Hematopoietic multipotent progenitor cell treated with erythropoietin and hydrocortisone succinate and interleukin-3 and kit ligand, for 6 days (in vitro differentiated cells): ENCODE data around the gene MYH11.
A peak's percentile ranks its signal among the peaks of the same experiment; 100 is the strongest.
"Not testable (repeated sequence)": the region's sequence is repeated elsewhere in the genome, so short reads cannot be mapped to it uniquely, and the experiment has no call there.

Source experiments
- DNase-seq: peaks from one replicate; pipeline ENCODE4 v3.0.0-alpha.2; 2015

The MYH11 gene

DNA sequence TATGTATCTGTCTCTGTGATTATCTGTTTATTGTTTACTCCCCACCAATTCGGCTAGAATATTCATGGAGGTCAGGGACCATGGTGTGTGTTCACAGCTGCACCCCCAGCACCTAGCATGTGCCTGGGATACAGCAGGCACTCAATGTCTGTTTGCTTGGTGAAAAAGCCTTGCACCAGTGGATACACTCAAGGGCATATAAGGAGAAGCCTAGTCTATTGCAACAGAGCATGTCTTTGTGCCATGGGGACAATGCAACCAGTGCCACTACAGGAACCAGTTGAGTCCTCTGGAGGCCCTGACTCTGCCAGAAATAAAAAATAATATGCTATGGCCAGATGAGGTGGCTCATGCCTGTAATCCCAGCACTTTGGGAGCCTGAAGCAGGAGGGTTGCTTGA, 113.2 kb downstream of the MYH11 start:
- DNase-seq: no peak

DNA sequence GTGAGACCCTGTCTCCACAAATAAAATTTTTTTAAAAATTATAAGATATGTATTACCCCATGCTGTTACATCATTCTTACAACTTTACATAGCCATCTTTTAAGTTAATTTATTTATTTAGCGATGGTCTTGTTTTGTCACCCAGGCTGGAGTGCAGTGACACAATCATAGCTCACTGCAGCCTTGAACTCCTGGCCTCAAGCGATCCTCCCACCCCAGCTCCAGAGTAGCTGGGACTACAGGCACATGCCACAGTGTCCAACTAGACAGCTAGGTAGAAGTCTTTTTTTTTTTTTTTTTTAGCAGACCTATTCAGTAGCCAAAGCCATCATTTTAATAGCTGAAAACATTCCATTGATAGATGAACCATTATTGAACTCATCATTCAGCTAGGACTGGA, 114.1 kb downstream of the MYH11 start:
- DNase-seq: no peak

DNA sequence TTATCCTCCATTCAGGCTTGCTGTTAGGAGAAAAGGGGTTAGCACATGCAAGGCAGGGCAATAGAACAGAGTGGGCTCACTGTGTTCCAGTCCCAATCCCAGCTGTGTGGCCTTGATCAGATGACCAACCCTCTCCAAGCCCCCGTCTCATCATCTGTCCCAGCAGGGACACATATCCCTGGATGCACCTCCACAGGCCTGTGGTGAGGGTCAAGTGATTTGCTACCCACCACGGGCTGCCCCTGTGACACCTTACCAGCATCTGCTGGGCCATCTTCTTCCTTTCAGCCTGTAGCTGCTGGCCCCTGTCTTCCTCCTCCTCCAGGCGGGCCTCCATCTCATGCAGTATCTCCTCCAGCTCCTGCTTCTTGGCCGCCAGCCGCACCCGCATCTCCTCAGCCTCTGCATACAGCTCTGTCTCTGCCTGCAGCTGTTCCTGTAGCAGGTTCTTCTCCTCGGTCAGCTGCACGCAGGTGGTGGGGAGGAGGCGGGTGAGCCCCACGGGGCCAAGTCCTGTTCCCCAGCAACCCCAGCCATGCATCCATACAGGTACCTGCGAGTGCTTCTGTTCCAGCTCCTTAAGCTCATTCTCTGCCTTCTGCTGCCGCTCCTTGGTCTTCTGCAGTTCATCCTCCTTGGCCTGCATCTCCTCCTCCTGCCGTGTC, 115.5 kb downstream of the MYH11 start:
- no peak for DNase-seq

DNA sequence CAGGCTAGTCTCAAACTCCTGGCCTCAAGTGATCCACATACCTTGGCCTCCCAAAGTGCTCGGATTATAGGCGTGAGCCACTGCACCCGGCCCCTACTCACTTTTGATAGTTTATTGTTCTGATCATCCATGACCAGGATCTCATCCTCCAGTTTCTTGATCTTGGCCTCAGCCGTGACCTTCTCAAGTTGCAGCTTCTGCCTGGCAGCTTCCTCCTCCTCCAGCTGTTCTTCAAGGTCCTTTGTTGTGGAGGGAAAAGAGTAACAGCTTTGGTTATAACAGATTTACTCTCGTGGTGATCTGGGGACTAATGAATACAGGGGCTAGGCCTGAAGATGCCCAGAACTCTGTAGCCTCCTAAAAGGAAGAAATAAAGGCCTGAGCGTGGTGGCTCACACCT, 116.9 kb downstream of the MYH11 start:
- DNase-seq: no peak

DNA sequence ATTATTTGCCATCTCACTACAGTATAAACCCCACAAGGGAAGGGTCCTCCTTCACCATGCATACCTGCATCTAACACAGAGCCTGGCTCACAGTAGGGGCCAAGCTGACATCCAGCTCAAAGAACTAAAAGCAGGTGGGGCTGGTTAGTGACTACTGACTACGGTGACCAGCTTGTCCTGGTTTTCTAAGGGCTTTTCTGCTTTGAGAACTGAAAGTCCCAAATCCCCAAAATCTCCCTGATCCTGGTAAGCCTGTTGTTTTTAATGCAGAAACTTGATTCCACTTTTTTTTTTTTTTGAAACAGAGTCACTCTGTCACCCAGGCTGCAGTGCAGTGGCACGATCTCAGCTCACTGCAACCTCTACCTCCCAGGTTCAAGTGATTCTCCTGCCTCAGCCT, 117.4 kb downstream of the MYH11 start:
- no peak for DNase-seq

DNA sequence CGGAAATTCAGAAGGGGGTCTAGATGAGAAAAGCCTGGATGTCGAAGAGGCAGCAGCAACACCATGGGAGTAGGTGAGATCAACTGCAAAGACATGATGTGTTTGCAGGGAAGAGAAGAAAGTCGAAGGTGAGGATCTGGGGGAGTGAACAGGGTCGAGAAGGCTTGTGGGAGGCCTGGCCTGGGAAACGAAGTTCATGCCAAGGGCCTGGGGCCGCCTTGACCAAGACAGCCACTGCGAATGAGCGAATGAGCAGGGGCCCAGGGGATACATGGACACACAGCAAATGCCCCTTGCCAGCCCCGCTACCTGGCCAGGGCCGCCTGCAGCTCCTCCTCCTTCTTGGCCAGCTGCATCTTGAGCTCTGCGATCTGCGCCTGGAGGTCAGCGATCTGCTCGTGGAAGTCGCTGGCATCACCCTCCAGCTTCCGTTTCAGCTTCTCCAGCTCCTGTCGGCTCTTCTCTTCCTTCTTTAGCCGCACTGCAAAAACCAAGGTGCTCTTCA, 119.6 kb downstream of the MYH11 start:
- DNase-seq: no peak

DNA sequence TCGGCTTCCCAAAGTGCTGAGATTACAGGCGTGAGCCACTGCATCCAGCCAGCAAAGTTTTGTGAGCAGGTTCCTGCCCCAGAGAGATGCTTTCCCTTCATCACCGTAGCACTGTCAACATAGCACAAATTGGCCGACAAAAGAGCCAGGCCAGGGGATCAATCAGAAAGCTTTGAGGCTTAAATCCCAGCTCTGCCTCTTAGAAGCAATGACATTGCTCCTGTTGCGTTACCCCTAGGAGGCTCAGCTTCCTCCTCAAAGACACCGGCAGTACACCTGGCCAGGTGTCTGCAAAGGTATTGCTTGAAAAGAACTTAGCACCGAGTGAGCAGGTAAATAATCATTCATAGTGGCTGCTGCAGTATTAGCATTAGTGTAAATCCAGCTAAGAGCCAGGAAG, 120.3 kb downstream of the MYH11 start:
- no peak for DNase-seq

DNA sequence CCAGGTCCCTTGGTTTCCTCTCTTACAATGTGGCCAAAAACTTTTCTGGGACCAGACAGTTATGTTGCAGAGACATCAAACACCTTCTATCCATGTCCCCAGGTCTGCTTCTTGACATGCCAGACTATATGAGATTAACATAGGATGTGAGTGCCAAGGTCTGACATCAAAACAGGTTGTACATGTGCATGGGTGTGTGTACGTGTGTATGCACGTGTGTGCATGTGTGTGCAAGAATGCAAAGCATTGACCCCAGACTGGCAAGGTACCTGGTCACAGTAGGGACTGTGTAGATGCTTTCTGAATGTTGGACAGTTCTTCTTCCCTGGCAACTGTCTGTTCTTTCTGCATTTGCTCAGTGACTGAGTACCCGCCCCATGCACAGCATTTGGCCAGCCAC, 121.2 kb downstream of the MYH11 start:
- no peak for DNase-seq

DNA sequence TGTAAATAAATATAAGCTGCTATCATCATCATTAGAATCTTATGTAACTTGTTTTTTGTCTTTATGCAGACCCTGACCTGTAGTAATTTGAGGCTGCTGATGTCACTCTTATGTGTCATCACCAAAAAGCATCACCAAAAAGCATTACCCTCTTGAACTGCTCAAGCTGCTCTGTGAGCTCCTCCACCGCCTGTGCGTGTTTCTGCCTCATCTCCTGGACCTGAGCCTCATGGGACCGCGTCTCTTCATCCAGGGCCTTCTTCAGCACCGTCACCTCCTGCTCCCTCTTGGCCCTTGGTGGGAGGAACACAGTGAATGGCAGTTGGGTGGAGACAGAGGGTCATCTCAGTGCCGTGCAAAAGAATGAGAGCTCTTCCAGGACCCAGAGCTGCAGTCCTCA, 124.4 kb downstream of the MYH11 start:
- DNase-seq: no peak

DNA sequence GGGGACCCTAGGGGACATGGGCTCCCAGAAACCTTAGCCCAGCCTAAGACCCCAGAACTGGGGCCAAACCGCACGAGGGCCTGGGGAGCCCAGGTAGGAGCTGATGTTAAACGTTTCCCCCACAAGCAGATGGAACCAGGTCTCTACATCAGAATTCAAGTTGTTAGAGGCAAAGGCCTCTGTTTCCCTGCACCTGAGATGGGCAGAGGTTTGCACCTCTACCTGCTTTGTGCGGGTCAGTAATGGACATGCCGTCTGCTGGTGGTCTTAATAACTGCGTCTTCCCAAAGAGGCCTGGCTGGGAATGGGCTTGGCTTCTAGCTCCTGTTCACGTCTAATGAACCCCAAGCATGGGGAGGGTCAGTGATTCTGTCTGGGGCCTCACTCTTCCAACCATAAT, 127.7 kb downstream of the MYH11 start:
- no peak for DNase-seq

DNA sequence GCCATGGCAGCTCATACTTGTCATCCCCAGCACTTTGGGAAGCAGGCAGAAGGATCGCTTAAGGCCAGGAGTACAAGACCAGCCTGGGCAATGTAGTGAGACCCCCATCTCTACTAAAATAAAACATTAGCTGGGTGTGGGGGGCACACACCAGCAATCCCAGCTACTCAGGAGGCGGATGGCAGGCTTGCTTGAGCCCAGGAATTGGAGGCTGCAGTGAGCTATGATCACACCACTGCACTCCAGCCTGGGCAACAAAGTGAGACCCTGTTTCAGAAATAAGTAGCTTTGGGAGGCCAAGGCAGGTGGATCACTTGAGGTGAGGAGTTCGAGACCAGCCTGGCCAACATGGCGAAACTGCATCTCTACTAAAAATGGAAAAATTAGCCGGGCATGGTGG, 129.1 kb downstream of the MYH11 start:
- not testable (repeated sequence) for DNase-seq

DNA sequence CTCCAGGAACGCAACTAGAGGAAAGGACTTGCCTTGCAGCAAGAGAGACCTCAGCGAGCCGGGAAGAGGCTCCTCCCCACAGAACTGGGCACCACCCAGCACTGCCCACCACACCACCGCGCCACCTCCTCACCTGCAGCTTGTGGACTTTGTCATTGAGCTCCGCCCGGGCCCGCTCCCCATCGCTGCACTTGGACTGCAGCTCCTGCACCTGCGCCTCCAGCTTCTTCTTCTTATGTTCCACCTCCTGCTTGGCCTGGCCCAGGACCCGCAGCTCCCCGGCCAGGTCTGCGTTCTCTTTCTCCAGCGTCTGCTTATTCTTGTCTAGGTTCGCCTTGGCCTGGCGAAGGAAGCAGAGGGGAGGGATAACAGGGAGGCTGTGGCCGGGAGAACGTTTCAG, 130.1 kb downstream of the MYH11 start:
- DNase-seq: no peak

DNA sequence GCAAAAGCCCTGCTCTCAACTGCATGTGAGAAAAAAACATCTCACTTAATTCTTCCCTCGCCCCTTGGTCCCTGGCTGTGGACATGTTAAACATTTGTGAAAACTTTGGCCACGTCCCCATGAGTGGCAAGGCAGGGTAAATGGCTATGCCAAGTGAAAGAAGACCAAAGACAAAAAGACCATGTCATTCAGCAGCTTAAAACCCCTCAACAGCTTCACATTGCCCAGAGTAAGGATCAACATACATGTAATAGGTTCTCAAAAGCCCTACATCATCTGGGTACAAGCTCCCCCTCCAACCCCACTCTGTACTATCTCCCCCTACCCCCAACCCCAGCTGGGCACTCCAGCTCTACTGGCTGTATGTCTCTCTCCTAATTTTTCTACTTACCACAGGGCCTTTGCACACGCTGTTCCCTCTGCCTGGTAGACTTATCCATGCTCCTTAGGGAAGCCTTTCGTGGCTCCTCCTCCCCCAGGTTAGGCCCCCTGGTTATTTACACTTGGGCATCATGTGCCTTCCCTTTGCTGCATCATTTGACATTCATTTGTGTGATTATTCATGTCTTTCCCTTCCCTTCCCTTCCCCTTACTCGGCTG, 131.1 kb downstream of the MYH11 start:
- no peak for DNase-seq

DNA sequence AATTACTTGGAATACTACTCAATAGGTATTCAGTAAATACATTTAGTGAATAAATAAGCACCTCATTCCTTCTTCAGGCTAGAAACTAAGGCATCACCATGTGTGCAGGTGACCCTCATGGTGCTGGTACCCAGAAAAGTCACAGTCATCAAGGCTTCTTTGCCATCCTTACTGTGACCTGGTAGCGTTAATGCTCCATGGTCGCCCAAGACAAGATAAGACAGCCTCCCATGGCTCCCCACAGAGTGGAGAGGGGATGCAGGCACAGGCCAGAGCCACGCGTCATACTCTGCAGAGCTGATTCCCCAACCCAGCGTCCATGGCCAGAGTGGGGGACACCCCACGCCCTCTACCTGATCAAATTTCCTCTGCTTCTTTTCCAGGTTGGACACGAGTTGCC, 133.0 kb downstream of the MYH11 start:
- no peak for DNase-seq

DNA sequence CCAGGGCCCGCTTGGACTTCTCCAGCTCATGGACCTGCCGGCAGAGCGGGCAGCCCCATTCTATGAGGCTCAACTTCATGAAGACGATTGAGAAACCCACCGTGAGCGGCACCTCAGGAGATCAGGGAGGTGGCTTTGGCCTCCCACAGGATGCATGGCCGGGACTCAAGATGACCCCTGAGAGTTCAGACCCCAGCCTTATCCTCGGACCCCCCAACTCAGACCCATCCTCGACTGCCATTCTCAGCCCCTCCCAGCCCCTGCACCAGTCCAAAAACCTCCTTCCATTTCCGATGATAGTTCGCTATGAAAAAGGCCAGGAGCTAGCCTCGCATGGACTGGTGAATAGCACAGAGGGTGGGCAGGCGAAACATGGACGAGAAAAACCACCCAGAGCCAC, 135.8 kb downstream of the MYH11 start:
- DNase-seq: no peak

DNA sequence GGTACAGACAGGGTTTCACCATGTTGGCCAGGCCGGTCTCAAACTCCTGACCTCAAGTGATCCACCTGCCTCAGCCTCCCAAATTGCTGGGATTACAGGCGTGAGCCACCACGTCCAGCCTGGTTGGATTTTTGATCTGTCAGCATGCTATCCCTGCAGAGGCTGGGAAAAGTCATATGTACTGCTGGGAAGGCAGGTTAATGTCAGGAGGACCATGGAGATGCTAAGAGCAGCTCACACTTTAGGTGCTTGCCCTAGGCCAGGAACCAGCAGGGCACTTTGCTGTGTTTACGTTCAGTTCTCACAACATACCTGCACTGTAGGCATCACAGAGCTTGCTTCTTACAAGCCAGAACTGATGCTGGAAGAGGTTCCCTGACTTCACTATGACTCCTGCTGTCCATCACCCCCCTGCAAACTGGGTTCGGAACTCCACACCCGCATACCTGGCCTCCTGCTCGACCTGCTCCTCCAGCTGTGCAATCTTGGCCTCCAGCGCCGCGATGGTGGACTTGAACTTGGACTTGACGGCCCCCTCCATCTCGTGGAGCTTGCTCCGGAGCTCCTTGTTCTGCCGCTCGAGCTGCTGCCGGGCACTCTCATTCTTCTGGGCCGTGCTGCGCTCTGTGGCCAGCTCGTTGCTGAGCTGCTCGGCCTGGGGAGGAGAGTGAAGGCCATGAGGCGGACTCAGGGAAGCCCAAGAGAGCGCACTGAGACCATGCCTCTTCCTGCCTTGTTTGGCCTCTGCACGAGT, 140.0 kb downstream of the MYH11 start:
- no peak for DNase-seq

DNA sequence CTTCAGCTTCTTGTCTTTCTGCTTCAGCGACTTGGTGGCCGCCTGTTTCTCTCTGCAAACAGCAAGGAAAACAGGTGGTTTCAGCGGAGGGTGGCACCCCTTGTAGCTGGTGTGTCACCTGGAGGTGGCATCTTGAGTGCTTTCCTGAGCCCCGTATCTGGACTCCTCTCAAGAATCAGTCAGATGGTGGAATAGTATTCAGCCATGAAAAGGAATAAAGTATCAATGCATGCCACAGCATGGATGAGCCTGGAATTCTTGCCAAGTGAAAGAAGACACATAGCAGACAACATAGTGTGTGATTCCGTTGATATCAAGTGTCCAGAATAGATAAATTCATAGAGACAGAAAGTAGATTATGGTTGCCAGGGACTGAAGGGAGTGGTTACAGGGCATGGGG, 141.6 kb downstream of the MYH11 start:
- DNase-seq: no peak

DNA sequence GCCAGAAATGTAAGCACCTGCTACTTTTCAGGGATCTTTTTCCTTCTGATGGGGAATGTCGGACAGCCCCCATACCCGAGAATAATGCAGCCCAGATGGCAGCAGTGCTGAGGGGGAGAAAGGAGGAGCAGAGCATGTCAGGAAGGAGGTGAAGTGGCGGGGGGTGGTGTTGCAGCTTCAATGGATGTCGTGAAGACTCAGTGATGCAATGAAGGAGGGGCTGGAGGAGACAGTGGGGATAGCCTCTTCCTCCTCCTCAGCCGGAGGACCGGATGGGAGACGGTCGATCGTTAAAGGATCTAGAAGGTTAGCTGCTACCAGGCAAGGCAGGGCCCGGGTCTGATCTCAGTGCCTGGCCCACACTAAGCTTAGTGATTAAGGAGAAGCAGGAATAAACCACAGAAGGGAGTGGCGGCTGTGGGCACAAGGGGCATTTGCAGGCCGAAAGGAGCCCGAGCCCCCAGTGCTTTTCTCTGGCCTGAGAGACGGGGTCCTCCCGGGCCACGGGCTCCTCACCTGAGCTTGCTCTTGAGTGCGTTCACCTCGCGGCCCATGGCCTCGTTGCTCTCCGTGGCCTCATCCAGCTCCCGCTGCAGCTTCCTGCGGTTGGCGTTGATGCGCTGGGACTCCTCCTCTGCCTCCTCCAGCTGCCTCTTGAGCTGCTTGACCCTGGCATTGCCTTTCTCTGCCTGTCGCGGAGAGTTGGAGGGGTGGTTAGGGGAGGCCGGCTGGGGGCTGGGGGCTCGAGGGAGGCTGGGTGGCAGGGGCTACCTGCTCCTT, 142.2 kb downstream of the MYH11 start:
- no peak for DNase-seq

DNA sequence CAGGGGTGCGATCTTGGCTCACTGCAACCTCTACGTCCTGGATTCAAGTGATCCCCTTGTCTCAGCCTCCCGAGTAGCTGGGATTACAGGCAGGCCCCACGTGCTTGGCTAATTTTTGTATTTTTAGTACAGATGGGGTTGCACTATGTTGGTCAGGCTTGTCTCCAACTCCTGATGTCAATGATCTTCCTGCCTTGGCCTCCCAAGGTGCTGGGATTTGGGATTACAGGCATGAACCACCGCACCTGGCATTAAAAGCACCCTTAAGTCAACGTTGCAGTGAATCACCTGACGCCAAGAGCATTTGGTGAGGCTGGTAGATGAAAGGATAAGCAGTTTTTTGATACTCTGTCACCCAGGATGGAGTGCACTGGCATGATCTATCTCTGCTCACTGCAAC, 147.8 kb downstream of the MYH11 start:
- DNase-seq: no peak

DNA sequence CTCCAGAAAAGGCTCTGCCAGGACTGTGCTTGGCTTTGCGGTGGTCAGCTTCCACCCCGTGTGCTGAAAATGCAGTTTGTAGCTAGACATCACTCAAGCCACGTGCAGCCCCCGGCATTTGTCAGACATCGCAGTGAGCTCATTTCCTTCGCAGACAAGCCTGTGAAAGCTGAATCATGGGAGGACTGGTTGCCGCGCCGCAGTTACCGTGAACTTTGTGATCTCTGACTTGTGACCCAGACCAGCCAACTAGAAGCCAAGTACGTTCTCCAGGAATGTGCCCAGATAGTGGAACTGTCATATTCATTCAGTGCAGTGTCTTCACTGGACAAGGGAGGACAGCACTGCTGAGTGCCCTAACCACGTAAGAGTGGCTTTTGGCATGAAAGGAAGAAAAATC, 148.7 kb downstream of the MYH11 start:
- no peak for DNase-seq

DNA sequence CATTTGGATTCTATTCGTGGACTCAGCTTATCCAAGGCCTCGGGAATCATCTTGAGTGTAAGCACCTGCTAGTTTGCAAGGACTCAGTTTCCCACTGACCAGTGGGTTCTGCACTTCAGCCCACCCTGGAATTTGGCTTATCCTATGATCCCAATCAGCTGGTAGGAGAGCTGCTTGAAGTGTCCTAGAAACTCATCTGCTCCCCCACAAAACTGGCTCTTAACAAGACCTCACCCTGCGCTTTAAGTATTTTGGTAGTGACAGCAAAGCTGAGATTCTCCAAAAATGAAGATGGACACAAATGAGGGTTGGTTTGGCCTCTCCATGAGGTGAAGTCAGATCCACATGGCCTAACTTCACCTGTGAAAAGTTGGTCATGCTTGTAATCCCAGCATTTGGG, 149.5 kb downstream of the MYH11 start:
- DNase-seq: no peak

DNA sequence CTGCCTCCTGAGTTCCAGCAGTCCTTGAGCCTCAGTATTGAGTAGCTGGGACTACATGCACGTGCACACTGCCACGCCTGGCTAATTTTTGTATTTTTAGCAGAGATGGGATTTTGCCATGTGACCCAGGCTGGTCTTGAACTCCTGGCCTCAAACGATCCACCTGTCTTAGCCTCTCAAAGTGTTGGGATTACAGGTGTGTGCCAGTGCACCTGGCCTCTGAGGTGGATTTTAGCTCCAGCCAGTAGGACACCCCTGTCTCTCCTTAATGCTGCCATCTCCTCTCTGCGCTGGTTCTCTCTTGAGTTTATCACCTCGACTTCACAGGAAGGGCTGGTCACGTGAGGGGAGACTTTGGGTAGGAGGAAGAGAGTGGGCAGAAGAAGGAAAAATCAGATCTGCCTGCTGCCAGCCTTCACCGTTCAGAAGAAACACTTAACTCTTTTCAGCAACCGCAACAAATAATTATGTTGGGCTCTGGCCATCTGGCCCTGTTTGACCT, 151.7 kb downstream of the MYH11 start:
- no peak for DNase-seq

DNA sequence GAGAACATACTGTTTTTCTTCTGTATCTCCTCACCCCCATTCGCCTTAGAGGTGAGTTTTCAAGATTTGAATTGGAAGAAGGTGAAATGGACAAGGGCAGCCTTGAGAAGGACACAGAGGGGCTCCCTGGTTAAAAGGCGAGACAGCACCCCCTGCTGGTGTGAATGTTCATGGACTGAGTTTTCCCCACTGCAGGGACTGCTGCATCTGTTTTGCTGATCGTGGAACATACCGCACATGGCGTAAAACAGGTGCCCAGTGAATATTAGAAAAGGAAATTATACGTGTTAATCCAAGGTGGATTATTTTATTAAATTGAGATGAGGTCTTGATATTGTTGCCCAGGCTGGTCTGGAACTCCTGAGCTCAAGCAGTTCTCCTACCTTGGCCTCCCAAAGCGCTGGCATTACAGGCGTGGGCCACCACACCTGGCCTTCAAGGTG, 152.3 kb downstream of the MYH11 start:
- DNase-seq: peak; percentile 88
